Osteoblast (primary cell): ENCODE results near the gene VAPB. TPM values are rescaled to one million over a fixed set of nuclear protein-coding genes. Genes with fewer than 3 reads are reported as not detected.

Experiments
- DNase-seq: peaks from one replicate; pipeline ENCODE4 v3.0.0; 2011; ENCODE audit warnings: low spot score, mixed read lengths; ENCODE audit not compliant: insufficient read length; ENCODE audit errors: missing footprints
- H2AFZ ChIP-seq: 2 replicates; pipeline ENCODE4 v1.6.0; 2011; ENCODE audit warnings: mild to moderate bottlenecking, low read length
- H3K27ac ChIP-seq: 2 replicates; pipeline ENCODE4 v1.5.1; 2011; ENCODE audit warnings: mild to moderate bottlenecking, low read depth, low read length, moderate library complexity
- H3K27me3 ChIP-seq: 2 replicates; pipeline ENCODE4 v1.6.0; 2012; ENCODE audit warnings: mild to moderate bottlenecking, control low read depth, inconsistent platforms, low read length, moderate library complexity; ENCODE audit not compliant: insufficient read depth
- H3K36me3 ChIP-seq: 2 replicates; pipeline ENCODE4 v1.5.1; 2011; ENCODE audit warnings: mild to moderate bottlenecking, low read length, control low read depth, moderate library complexity; ENCODE audit not compliant: insufficient read depth
- H3K4me1 ChIP-seq: 2 replicates; pipeline ENCODE4 v1.5.1; 2011; ENCODE audit warnings: mild to moderate bottlenecking, low read length, control low read depth, moderate library complexity; ENCODE audit not compliant: insufficient read depth
- H3K4me2 ChIP-seq: 2 replicates; pipeline ENCODE4 v1.6.0; 2011; ENCODE audit warnings: mild to moderate bottlenecking, low read length; ENCODE audit not compliant: insufficient read depth
- H3K4me3 ChIP-seq: fragments of 200-600 bp; sonication (generic); 3 replicates; pipeline ENCODE4 v1.5.1; 2012; ENCODE audit warnings: mild to moderate bottlenecking, low read length, inconsistent platforms; ENCODE audit not compliant: insufficient read depth
- H3K79me2 ChIP-seq: 2 replicates; pipeline ENCODE4 v1.6.0; 2012; ENCODE audit warnings: mild to moderate bottlenecking, low read length, control low read depth, inconsistent platforms; ENCODE audit not compliant: insufficient read depth
- H3K9me3 ChIP-seq: 2 replicates; pipeline ENCODE4 v1.5.1; 2011; ENCODE audit warnings: low read depth, low read length, control low read depth
- H4K20me1 ChIP-seq: 2 replicates; pipeline ENCODE4 v1.6.0; 2012; ENCODE audit warnings: mild to moderate bottlenecking, low read length, control low read depth; ENCODE audit not compliant: insufficient read depth
- total RNA-seq: library from RNA; depleted of rRNA; stranded (reverse); fragments of >200 nt; gene quantifications from 2 replicates; pipeline ENCODE4 v1.2.3, GENCODE V29; 2012
- TF ChIP-seq, protein P1 (sequence below): IDR thresholded peaks from 2 replicates; pipeline ENCODE4 v1.5.1; 2011; ENCODE audit warnings: mild to moderate bottlenecking, low read depth, low read length, moderate library complexity; ENCODE audit errors: extremely low read depth

Gene VAPB
- total RNA-seq, 1 donor: 14.5 TPM

DNA sequence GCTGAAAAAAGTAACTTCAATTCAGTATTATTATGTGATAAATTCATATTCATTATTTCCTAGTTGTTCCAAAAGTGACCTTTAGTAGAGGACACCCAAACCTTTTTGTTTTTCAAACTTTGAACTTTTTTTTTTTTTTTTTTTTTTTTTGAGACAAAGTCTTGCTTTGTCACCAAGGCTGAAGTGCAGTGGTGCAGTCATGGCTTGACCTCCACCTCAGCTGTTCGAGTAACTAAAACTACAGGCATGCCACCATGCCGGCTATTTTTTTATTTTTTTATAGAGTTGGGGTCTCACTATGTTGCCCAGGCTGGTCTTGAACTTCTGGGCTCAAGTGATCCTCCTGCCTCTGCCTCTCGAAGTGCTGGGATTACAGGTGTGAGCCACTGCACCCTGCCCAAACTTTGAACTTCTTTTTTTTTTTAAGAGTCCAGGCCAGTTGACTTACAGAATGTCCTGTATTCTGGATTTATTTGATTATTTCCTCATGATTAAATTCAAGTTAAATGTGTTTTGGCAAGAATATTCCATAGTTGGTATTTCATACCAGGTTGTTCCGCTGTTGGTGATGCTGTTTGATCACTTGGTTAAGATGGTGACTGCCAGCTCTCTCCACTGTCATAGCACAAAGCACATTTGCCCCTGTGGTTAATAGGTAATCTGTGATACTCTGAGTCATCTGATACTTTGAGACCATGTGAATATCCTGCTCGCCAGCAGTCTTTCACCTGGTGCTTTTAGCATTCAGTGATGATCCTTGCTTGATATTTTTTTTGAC is 48.0 kb downstream of the VAPB start:
- TF ChIP-seq, protein P1, sequence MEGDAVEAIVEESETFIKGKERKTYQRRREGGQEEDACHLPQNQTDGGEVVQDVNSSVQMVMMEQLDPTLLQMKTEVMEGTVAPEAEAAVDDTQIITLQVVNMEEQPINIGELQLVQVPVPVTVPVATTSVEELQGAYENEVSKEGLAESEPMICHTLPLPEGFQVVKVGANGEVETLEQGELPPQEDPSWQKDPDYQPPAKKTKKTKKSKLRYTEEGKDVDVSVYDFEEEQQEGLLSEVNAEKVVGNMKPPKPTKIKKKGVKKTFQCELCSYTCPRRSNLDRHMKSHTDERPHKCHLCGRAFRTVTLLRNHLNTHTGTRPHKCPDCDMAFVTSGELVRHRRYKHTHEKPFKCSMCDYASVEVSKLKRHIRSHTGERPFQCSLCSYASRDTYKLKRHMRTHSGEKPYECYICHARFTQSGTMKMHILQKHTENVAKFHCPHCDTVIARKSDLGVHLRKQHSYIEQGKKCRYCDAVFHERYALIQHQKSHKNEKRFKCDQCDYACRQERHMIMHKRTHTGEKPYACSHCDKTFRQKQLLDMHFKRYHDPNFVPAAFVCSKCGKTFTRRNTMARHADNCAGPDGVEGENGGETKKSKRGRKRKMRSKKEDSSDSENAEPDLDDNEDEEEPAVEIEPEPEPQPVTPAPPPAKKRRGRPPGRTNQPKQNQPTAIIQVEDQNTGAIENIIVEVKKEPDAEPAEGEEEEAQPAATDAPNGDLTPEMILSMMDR: no peak
- Histone ChIP-seq H3K4me1 (peaks cover 13% of the 10 kb centered on the region), H3K79me2 (peaks cover 93% of the 10 kb centered on the region), H2AFZ (no peak overlapping the region), H3K36me3 (peaks cover 20% of the 10 kb centered on the region), H4K20me1 (peaks cover 39% of the 10 kb centered on the region), H3K4me2 (no peak overlapping the region), H3K4me3 (no peak overlapping the region), H3K27ac (no peak overlapping the region), H3K9me3 (no peaks in the 10 kb centered on the region), H3K27me3 (no peaks in the 10 kb centered on the region)
- no peak for DNase-seq

DNA sequence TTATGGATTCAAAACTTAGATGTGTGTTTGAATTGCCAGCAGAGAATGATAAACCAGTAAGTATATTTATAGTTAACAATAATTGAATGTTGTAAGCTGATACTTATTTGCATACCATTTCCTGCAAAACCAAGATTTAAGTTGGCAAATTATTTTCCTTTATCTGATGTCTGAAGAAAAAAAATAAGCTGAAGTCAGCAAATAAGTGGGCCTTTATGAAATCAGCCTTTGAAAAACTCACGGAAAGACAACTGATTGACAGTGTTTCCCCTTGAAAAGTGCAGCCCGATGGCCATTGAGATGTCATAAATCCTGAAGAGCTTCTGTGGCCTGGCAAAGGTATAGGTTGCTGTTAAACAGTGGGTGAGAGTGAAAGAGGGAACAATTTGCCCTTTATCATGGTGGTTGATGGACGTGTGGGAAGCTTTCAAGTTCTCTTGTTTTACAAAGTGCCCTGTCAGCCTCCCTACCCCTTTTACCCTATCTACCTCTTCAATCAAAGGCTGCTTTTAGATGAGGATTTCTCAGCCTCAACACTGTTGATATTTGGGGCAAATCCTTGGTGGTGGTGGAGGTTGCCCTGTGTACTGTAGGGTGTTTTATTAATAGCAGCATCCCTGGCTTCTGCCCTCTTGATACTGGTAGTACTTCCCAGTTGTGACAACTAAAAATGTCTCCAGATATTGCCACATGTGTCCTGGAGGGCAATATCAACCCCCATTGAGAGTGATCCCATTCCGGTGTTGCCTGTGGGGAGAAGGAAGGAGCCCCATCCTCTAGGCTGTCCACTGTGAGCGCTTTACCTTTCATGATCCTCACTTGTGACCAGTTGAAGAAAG is 50.2 kb downstream of the VAPB start:
- H4K20me1 ChIP-seq: peaks cover 26% of the 10 kb centered on the region
- DNase-seq: no peak

DNA sequence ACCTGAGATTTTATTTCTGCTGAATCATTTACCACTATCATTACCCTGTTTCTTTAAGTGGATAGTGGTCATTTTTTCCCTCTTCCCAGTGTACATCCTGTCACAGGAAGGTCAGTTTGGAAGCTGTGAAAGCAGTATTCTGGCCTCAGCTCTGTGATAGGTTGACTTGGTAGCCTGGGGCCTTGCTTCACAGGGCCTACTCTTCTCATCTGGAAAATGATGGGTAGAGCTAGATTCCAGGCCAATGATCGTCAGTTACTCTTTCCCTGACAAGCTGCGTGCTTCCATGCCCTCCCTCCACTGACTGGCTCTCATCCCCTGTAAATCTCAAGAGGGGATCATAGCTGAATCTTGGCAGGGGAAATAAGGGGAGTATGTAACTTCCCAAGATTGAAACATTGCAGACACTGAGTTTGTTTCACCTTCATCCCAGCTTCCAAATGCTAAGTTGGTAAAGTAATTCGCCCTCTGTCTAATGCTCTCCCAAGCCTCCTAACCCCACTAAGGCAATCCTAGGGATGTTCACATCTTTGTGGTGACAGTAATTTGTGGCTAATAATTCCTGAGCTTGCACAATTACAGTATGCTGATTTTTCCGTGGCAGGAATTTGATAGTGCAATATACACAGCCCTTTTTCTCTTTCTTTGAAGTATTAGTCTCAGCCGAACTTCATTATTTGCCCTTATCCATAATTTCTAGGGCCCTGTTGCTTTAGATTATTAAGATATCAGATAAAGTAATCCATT is 51.2 kb downstream of the VAPB start:
- no peaks in the 10 kb centered on the region for H3K4me1 ChIP-seq
- H3K4me3 ChIP-seq: no peak overlapping the region
- TF ChIP-seq, protein P1: no peak
- H3K36me3 ChIP-seq: peaks cover 31% of the 10 kb centered on the region
- H4K20me1 ChIP-seq: peaks cover 21% of the 10 kb centered on the region
- no peak overlapping the region for H2AFZ ChIP-seq
- H3K27ac ChIP-seq: peak overlapping the region; percentile 37
- no peak for DNase-seq
- no peak overlapping the region for H3K4me2 ChIP-seq
- no peaks in the 10 kb centered on the region for H3K9me3 ChIP-seq
- no peaks in the 10 kb centered on the region for H3K27me3 ChIP-seq
- H3K79me2 ChIP-seq: peaks cover 77% of the 10 kb centered on the region

More for the DNA sequence above, 50.2 kb downstream of the VAPB start:
- no peaks in the 10 kb centered on the region for H3K27me3 ChIP-seq
- H3K36me3 ChIP-seq: peaks cover 24% of the 10 kb centered on the region
- no peaks in the 10 kb centered on the region for H3K9me3 ChIP-seq
- TF ChIP-seq, protein P1: no peak
- peaks cover 85% of the 10 kb centered on the region for H3K79me2 ChIP-seq
- no peak overlapping the region for H3K4me2 ChIP-seq
- H3K4me1 ChIP-seq: peaks cover 1% of the 10 kb centered on the region
- no peak overlapping the region for H2AFZ ChIP-seq
- H3K4me3 ChIP-seq: no peak overlapping the region
- H3K27ac ChIP-seq: peak overlapping the region; percentile 1
